ENCODE data around the gene TAF9B.
"Not testable (repeated sequence)": the region's sequence is repeated elsewhere in the genome, so short reads cannot be mapped to it uniquely, and the experiment has no call there.

TAF9B gene

GRCh38 chrX:78116365-78116764 lies 23.1 kb downstream of the TAF9B start:
- no peak for DNase-seq

- DNase-seq = no peak
Observed at GRCh38 chrX:78111140-78111931, 28.1 kb downstream of the TAF9B start.

- DNase-seq = peak in 1 of 5 experiments; percentile 34
Observed at GRCh38 chrX:78109458-78109857, 30.0 kb downstream of the TAF9B start.

GRCh38 chrX:78106651-78106986 lies 32.8 kb downstream of the TAF9B start:
- DNase-seq = no peak

- peak in 3 of 5 experiments; percentile 13 to 58 (median 21) for DNase-seq
Observed at GRCh38 chrX:78105944-78106650, 33.4 kb downstream of the TAF9B start.

GRCh38 chrX:78104447-78105176 lies 34.8 kb downstream of the TAF9B start:
- peak in 3 of 5 experiments; percentile 15 to 44 (median 29) for DNase-seq

- DNase-seq = peak; percentile 80 to 99 (median 90)
Observed at GRCh38 chrX:78103623-78104446, 35.6 kb downstream of the TAF9B start, which contains the start of gene PGK1. PGK1 (plus strand) TSS chrX:78104248; CDS start chrX:78104341, 93 bp downstream.

GRCh38 chrX:78103001-78103622 lies 36.3 kb downstream of the TAF9B start:
- no peak for DNase-seq

- peak in 1 of 5 experiments; percentile 55 for DNase-seq
Observed at GRCh38 chrX:78102091-78102490, 37.4 kb downstream of the TAF9B start.

GRCh38 chrX:78098108-78098507 lies 41.3 kb downstream of the TAF9B start:
- no peak for DNase-seq

GRCh38 chrX:78092296-78092695 lies 47.2 kb downstream of the TAF9B start:
- peak in 1 of 5 experiments; percentile 35 for DNase-seq

GRCh38 chrX:78081413-78081812 lies 58.0 kb downstream of the TAF9B start:
- DNase-seq = not testable (repeated sequence)
